Gastroesophageal sphincter (tissue), 3 donors: Measurements from ENCODE around the gene RPL41.

Experiments used
- CTCF ChIP-seq, 4 experiments: fragments of 200-600 bp in 2 of 4; fragments of 450-650 bp in 2 of 4; sonication (generic) in 1 of 4; IDR thresholded peaks; one replicate each; pipeline ENCODE4 v1.5.1; 2017 to 2019; ENCODE audit warnings: antibody characterized with exemption in 4 of 4, mild to moderate bottlenecking in 2 of 4, moderate library complexity in 2 of 4
- EP300 ChIP-seq: sonication (generic); formaldehyde crosslinking; IDR thresholded peaks from one replicate; pipeline ENCODE4 v1.6.1; 2017; ENCODE audit warnings: antibody characterized with exemption, mild to moderate bottlenecking
- POLR2A ChIP-seq, 2 donors: fragments of 450-650 bp; IDR thresholded peaks; one replicate each; pipeline ENCODE4 v1.6.1; 2017; ENCODE audit warnings: antibody characterized with exemption in 2 of 2, mild to moderate bottlenecking in 2 of 2, moderate library complexity in 1 of 2
- POLR2AphosphoS5 ChIP-seq: sonication (generic); formaldehyde crosslinking; IDR thresholded peaks from one replicate; pipeline ENCODE4 v1.6.1; 2017; ENCODE audit warnings: antibody characterized with exemption

GRCh38 chr12:56104815-56105608, 11.4 kb upstream of the RPL41 start:
- TF ChIP-seq CTCF (IDR thresholded peaks at IDR 0.05) (no peak), POLR2AphosphoS5 (no peak), POLR2A (IDR thresholded peaks at IDR 0.05) (no peak), EP300 (no peak)
